SK-N-SH (cell line): Measurements from ENCODE around the gene POU2F3. TPM values are rescaled to one million over a fixed set of nuclear protein-coding genes. Genes with fewer than 3 reads are reported as not detected.

Experiments
- CTCF ChIA-PET: fragments of 300-600, 350-600 bp; formaldehyde crosslinking; extraction: SDS; loops from one replicate; lab custom pipeline; 2021; lab: Yijun Ruan, JAX
- POLR2A ChIA-PET: fragments of 350-600 bp; sonication (Branson Sonifier 250); formaldehyde crosslinking; extraction: SDS; loops from one replicate; lab custom pipeline; 2020; ENCODE audit warnings: antibody characterized with exemption, inconsistent platforms; lab: Yijun Ruan, JAX
- DNase-seq: peaks from one replicate; pipeline ENCODE4 v3.0.0; 2012
- H2AFZ ChIP-seq: fragments of 200-600 bp; sonication (generic); 2 replicates; pipeline ENCODE4 v1.8.1; 2016; ENCODE audit warnings: antibody characterized with exemption, mild to moderate bottlenecking, low read depth
- H3F3A ChIP-seq: fragments of 200-600 bp; sonication (generic); replicated peaks from 2 replicates; pipeline ENCODE3; 2016; ENCODE audit warnings: antibody characterized with exemption, mild to moderate bottlenecking; ENCODE audit not compliant: insufficient read depth
- H3K27ac ChIP-seq, 2 experiments: fragments of 200-500 bp in 1 of 2; fragments of 200-600 bp in 1 of 2; sonication (Bioruptor generic) in 1 of 2; sonication (generic), shearing (Covaris generic) in 1 of 2; 2 replicates each; pipeline versions ENCODE4 v1.5.1 to v1.6.1; 2014 to 2016; ENCODE audit warnings: low read depth in 2 of 2, inconsistent platforms in 1 of 2, low read length in 1 of 2, mild to moderate bottlenecking in 1 of 2, mixed read lengths in 1 of 2
- H3K27me3 ChIP-seq: fragments of 200-600 bp; sonication (generic), shearing (Covaris generic); 2 replicates; pipeline ENCODE4 v1.6.1; 2016; ENCODE audit warnings: mixed run types; ENCODE audit not compliant: insufficient read depth
- H3K36me3 ChIP-seq, 2 experiments: fragments of 200-500 bp in 1 of 2; fragments of 200-600 bp in 1 of 2; sonication (Bioruptor generic) in 1 of 2; sonication (generic) in 1 of 2; replicated peaks in 1 of 2; 2 replicates each; pipeline versions ENCODE3 to v1.5.1; 2014 to 2016; ENCODE audit warnings: low read length in 1 of 2, mild to moderate bottlenecking in 1 of 2; ENCODE audit not compliant: insufficient read depth in 2 of 2, control insufficient read depth in 1 of 2
- H3K4me1 ChIP-seq, 2 experiments: fragments of 200-500 bp in 1 of 2; fragments of 200-600 bp in 1 of 2; sonication (Bioruptor generic) in 1 of 2; sonication (generic), shearing (Covaris generic) in 1 of 2; 2 replicates each; pipeline versions ENCODE4 v1.5.1 to v1.6.1; 2014 to 2016; ENCODE audit warnings: low read depth in 1 of 2, low read length in 1 of 2, mixed run types in 1 of 2; ENCODE audit not compliant: insufficient read depth in 2 of 2, control insufficient read depth in 1 of 2
- H3K4me2 ChIP-seq: fragments of 200-600 bp; sonication (generic), shearing (Covaris generic); 2 replicates; pipeline ENCODE4 v1.6.1; 2017; ENCODE audit warnings: mixed run types
- H3K4me3 ChIP-seq, 2 experiments: fragments of 200-500 bp in 1 of 2; fragments of 200-600 bp in 1 of 2; sonication (Bioruptor generic) in 1 of 2; sonication (generic), shearing (Covaris generic) in 1 of 2; 2 replicates each; pipeline versions ENCODE4 v1.5.1 to v1.8.1; 2014 to 2016; ENCODE audit warnings: low read depth in 2 of 2, inconsistent platforms in 1 of 2, low read length in 1 of 2, mild to moderate bottlenecking in 1 of 2, mixed read lengths in 1 of 2, moderate library complexity in 1 of 2
- H3K79me2 ChIP-seq: fragments of 200-600 bp; sonication (generic); 2 replicates; pipeline ENCODE4 v1.8.1; 2017; ENCODE audit warnings: mild to moderate bottlenecking; ENCODE audit not compliant: insufficient read depth
- H3K9ac ChIP-seq: fragments of 200-600 bp; sonication (generic); 2 replicates; pipeline ENCODE4 v1.6.1; 2017; ENCODE audit warnings: mixed run types
- H3K9me2 ChIP-seq: fragments of 200-600 bp; sonication (generic); 2 replicates; pipeline ENCODE4 v1.6.1; 2017; ENCODE audit warnings: mixed run types
- H3K9me3 ChIP-seq: fragments of 200-600 bp; sonication (generic); 2 replicates; pipeline ENCODE4 v1.6.1; 2017; ENCODE audit warnings: mixed run types, mild to moderate bottlenecking, moderate library complexity
- H4K20me1 ChIP-seq: fragments of 200-600 bp; sonication (generic); 2 replicates; pipeline ENCODE4 v1.6.1; 2017; ENCODE audit warnings: mild to moderate bottlenecking, mixed run types; ENCODE audit not compliant: insufficient read depth
- EP300 ChIP-seq, 2 experiments: IDR thresholded peaks; 2 replicates each; pipeline versions ENCODE4 v1.4.0 to v1.6.1; 2012; ENCODE audit warnings: borderline replicate concordance in 1 of 2, low read depth in 1 of 2, low read length in 1 of 2
- EZH2phosphoT487 ChIP-seq: fragments of 200-600 bp; sonication (generic); IDR thresholded peaks from 2 replicates; pipeline ENCODE4 v1.6.1; 2017; ENCODE audit warnings: low read depth, mixed run types, mild to moderate bottlenecking, antibody characterized with exemption, moderate library complexity, borderline replicate concordance
- MEF2A ChIP-seq: IDR thresholded peaks from 2 replicates; pipeline ENCODE4 v1.4.0; 2012; ENCODE audit warnings: low read depth, borderline replicate concordance
- RCOR1 ChIP-seq: fragments of 150-350 bp; IDR thresholded peaks from 2 replicates; pipeline ENCODE4 v1.6.1; 2017; ENCODE audit warnings: antibody characterized with exemption, low read length
- RFX5 ChIP-seq: IDR thresholded peaks from 2 replicates; pipeline ENCODE4 v1.6.1; 2012; ENCODE audit warnings: mild to moderate bottlenecking, improper control_type of control experiment, low read length
- TAF1 ChIP-seq: IDR thresholded peaks from 2 replicates; pipeline ENCODE4 v1.6.1; 2012; ENCODE audit warnings: low read depth, mild to moderate bottlenecking, low read length, moderate library complexity, borderline replicate concordance
- WGBS: methylation state at CpG from one replicate; pipeline ENCODE4 v1.1.6; 2017; ENCODE audit warnings: low lambda C conversion rate; 5-methylcytosine and 5-hydroxymethylcytosine counted together
- polyA plus RNA-seq, 3 experiments: library from polyadenylated mRNA; depleted of rRNA; stranded (reverse); fragments of >200 nt; gene quantifications; 2 replicates each; pipeline ENCODE4 v1.2.3, GENCODE V29; 2012
- TF ChIP-seq, protein P1 (sequence below): IDR thresholded peaks from 2 replicates; pipeline ENCODE4 v1.4.0; 2012; ENCODE audit warnings: low read depth

Gene POU2F3
- polyA plus RNA-seq, 1 of the 3 experiments (the other 2 are of a cell fraction), result 0.02 TPM

- TF ChIP-seq EP300 (IDR thresholded peaks at IDR 0.05; ENCODE audit: borderline replicate concordance in 1 of 2, low read depth in 1 of 2, low read length in 1 of 2), result no peak
- no peak for TF ChIP-seq MEF2A
- TF ChIP-seq RFX5, result no peak
Observed at GRCh38 chr11:120194166-120194565, 45.8 kb upstream of the POU2F3 start (continued).

DNA sequence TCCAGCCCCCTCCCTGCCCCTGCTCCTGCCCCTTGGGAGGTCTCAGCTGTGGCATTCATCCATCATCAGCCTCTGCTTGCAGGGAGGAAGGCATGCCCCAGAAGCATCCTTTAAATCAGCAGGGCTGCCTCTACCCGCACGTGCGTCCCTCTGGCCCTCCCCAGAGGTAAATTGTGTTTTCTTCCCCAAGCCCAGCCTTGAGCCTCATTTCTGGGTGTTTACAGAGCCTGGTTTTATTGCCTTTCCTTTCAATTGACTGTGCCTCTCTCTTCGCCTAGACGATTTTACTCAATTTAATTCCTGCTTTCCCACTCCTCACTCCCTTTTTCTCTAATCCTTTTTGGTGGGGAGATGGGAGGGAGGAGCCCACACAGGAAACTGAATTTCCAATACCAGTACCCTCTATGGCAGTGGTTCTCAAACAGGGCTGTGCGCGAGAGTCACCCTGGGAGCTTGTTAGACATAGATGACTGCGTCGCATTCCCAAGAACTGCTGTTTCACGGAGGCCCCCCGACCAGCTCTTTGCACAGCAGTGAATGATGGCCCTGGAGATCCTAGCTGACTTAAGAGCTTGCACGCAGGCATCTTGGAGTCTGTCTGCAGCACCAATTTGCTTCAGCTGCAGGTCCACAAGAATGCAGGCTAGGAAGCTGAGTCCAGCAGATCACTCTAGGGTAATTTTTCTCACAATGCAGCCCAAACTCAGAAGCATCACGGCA is 44.2 kb upstream of the POU2F3 start:
- CTCF ChIA-PET, result interaction anchor here (0.9 to 1.5 kb wide), 4 partner anchors 29 to 104 kb away, joined by 3 to 4 read pairs (median 4); no protein-coding TSS in a partner anchor

DNA sequence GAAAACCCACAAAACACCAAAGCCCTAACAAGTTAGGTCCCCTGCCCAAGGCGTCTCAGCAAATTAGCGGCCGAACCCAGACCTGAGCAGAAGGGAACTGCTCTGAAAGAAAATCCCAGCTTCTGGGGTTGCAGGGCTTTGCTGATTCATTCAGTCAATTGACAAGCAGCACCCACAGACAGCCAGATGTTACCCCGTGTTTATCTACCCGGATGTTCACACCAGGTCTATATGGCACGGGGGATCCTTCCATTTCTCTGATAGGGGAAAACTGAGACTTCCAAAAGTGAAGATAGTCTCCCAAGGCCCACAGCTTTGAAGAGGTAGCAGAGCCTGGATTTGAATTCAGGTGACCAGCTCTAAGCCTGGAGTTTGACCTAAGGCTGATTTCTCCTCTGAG is 43.1 kb upstream of the POU2F3 start:
- H3K9me3 ChIP-seq, result no peaks in the 10 kb centered on the region
- no peak for TF ChIP-seq RCOR1
- TF ChIP-seq, all 33 proteins: peak for 0
- Histone ChIP-seq H3K36me3 (no peaks in the 10 kb centered on the region), H3K27me3 (peaks cover 7% of the 10 kb centered on the region; the same call in 1 of the 2 replicates), H3K4me3 (no peak overlapping the region), H4K20me1 (no peaks in the 10 kb centered on the region), H3K9me2 (no peaks in the 10 kb centered on the region), H3K4me2 (no peak overlapping the region), H3K79me2 (no peaks in the 10 kb centered on the region), H3K4me1 (peaks cover 0 to 13% of the 10 kb centered on the region in 2 experiments; a peak in 1 of 4 replicates), H3F3A (no peaks in the 10 kb centered on the region), H2AFZ (no peak overlapping the region), H3K9ac (no peak overlapping the region), H3K27ac (no peak overlapping the region)
- POLR2A ChIA-PET, result no interaction called here
- CTCF ChIA-PET, result interaction anchor here (0.8 to 1.5 kb wide), 6 partner anchors 9 to 103 kb away, joined by 3 to 4 read pairs (median 4); no protein-coding TSS in a partner anchor
- 86% methylated on average over 6 of the region's 6 CpGs for WGBS
- no peak for DNase-seq

More for the DNA sequence above, 44.2 kb upstream of the POU2F3 start:
- no peak for DNase-seq
- WGBS, result 86% methylated on average over 13 of the region's 13 CpGs
- POLR2A ChIA-PET, result interaction anchor here (1.1 kb wide), 1 partner anchor 8 kb away, joined by 3 read pairs; no protein-coding TSS in a partner anchor
- H3K27me3 ChIP-seq, result peaks cover 6% of the 10 kb centered on the region; the same call in 1 of the 2 replicates
- H2AFZ ChIP-seq, result no peak overlapping the region
- H3K4me1 ChIP-seq, result peaks cover 0 to 18% of the 10 kb centered on the region in 2 experiments; a peak in 1 of 4 replicates
- no peaks in the 10 kb centered on the region for H3F3A ChIP-seq
- no peak overlapping the region for H3K9ac ChIP-seq
- no peak overlapping the region for H3K27ac ChIP-seq
- no peaks in the 10 kb centered on the region for H3K79me2 ChIP-seq
- no peaks in the 10 kb centered on the region for H3K9me2 ChIP-seq
- no peaks in the 10 kb centered on the region for H3K36me3 ChIP-seq
- no peak overlapping the region for H3K4me3 ChIP-seq
- H4K20me1 ChIP-seq, result no peaks in the 10 kb centered on the region
- H3K9me3 ChIP-seq, result no peaks in the 10 kb centered on the region
- no peak for TF ChIP-seq EZH2phosphoT487
- H3K4me2 ChIP-seq, result no peak overlapping the region

- Histone ChIP-seq H3K4me1 (peaks cover 0 to 13% of the 10 kb centered on the region in 2 experiments; a peak in 1 of 4 replicates), H4K20me1 (no peaks in the 10 kb centered on the region), H3F3A (no peaks in the 10 kb centered on the region), H3K4me3 (no peak overlapping the region), H3K79me2 (no peaks in the 10 kb centered on the region), H3K27ac (no peak overlapping the region), H3K9me2 (no peaks in the 10 kb centered on the region), H3K9ac (no peak overlapping the region), H3K27me3 (peaks cover 7% of the 10 kb centered on the region; the same call in 1 of the 2 replicates), H3K36me3 (no peaks in the 10 kb centered on the region), H3K4me2 (no peak overlapping the region), H3K9me3 (no peaks in the 10 kb centered on the region), H2AFZ (no peak overlapping the region)
- WGBS, result 69% methylated on average over 9 of the region's 14 CpGs
- ChIA-PET CTCF (interaction anchor here (0.8 to 1.5 kb wide), 5 partner anchors 10 to 102 kb away, joined by 3 to 4 read pairs (median 4); no protein-coding TSS in a partner anchor), POLR2A (no interaction called here)
- TF ChIP-seq RCOR1, result no peak
- TF ChIP-seq, protein P1, sequence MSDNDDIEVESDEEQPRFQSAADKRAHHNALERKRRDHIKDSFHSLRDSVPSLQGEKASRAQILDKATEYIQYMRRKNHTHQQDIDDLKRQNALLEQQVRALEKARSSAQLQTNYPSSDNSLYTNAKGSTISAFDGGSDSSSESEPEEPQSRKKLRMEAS, result no peak
- no peak for TF ChIP-seq TAF1
- peak; percentile 62 for DNase-seq
Observed at GRCh38 chr11:120197251-120197891, 42.6 kb upstream of the POU2F3 start.
